Stimulated activated CD8-positive, alpha-beta memory T cell treated with anti-CD3 and anti-CD28 coated beads, Interleukin-15, amount 100 ng/mL, for 4 hours (primary cell): Measurements from ENCODE around the gene PHLPP1.

Experiments
- DNase-seq, 2 donors: peaks; one replicate each; pipeline ENCODE4 v3.0.0-alpha.2; 2020; ENCODE audit warnings: low read depth in 2 of 2

PHLPP1 gene

GRCh38 chr18:62741118-62741566, 25.8 kb downstream of the PHLPP1 start:
- no peak for DNase-seq

- DNase-seq = no peak
Observed at GRCh38 chr18:62741584-62741983, 26.2 kb downstream of the PHLPP1 start.

DNA sequence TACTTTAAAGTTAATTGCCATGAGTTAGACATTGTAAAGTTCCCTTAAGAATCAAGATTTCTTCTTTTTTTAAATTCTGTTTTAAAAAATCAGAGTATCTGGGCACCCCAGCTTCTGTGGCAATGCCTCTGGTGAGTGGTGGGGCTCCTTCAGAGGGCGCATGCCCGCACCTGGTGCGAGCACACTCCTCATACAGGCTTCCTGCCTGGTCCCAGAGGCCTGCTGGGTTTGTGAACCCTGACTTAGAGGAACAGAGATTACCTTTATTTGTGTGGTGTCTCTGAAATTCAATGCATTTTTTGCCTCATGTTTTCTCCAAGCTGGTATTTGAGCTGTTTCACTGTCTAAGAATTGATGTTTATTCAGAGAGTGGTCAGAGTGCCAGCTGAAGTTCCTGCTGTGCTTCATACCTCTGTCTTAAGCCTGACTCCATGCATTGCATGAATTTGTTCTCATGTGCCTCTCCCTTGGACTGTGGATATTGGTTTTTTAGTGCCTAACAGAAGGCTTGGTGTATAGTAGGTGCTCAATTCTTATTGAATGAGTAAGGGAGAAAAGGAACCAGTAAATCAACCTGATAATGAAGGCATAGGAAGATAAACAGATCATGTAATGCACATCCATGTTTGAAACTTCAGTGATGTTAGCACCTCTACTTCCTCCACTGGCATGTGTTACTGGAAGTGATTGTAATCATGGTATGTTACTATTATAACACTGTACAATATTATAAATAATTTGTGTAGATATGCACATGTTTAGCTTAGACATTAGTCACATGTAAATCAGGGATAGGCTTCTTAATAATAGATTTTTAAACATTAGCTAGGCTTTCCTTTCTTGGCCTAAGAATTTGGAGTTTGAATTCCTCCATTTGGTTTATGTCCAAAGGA, 29.0 kb downstream of the PHLPP1 start:
- no peak for DNase-seq

DNA sequence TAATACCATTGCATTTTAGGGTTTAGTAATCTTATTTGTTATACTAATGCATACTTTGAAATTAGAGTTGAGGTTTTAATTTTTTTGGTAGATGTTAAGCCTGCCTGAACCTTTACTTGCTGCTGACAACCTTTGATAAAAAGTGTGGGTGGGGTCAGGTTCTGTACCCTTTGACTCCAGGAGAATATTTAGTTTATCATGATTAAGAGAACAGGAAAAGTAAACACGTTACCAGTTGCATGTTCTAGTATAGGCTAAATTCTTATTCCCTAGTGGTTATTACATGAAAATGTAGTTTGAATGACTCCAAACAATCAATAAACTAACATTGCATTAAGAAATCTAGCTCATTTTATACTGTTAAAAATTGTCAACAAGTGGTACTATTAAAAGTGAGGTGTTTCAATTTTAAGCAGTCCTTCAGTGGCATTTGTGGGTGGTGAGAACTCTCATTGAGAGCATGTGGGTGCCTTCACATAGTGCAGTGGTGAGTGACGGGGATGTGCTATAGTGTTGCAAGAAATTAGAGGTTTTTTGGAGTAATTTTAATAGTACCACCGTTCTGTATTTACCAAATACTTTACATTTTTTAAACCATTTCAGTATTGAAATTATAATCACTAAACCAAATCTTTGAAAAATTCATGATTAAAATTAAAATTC, 29.9 kb downstream of the PHLPP1 start:
- DNase-seq = no peak

- DNase-seq = no peak
Observed at GRCh38 chr18:62749389-62749788, 34.0 kb downstream of the PHLPP1 start.

DNA sequence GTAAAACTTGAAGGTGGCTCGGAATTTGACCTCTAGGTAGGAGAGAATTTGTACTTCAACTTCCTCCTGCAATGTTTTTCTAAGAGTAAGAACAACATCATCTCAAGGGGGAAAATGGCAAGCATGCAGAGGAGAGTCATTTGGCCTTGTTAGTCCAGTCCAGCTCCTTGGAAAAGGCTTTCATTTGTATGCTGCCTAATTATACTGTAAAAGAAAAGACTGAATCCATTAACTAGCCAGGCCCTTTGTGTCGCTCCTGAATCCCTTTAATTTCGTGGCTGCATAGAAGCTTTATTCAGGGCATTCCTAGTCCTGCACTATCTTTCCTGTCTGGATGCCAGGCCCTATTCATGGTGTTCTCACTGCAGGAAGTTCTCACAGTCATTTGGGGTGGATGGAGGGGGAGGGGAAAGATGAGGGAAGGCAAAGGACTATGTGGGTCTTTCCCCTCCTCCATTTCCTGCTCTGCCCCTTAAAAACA, 36.0 kb downstream of the PHLPP1 start:
- no peak for DNase-seq

DNA sequence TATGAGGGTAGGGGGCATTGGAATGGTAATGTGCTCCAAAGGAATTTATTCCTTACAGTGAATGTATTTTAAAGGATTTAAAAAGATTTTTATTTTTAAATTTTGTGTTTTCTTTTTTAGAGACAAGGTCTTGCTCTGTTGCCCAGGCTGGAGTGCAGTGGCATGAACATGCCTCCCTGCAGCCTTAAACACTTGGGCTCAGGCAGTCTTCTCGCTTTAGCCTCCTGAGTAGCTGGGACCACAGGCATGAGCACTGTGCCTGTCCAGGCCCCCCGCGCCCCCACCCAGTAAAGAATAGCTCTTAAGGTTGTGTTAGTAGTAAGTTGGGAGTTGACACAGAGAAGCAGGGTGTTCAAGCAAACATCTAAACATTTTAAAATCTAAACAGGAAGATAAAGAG, 36.6 kb downstream of the PHLPP1 start:
- DNase-seq = no peak

DNA sequence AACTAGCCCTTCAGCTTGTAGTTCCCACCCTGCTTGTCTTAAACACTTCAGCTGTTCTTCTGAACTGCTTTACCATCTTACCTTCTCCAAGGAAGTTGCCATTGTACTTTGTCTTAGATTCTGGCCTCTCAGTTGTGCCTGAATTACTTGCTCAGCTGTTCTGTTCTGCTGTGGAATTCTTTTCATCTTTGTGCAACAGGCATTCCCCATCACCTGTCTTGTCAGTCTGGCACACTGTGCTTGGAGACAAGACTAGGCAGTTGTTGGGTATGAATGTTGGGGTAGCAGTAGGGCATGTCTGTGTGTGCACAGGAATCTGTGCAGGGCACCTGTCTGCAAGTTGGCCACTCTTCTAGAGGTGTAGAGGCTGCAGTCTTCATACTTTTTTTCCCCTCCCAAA, 38.7 kb downstream of the PHLPP1 start:
- DNase-seq = no peak

DNA sequence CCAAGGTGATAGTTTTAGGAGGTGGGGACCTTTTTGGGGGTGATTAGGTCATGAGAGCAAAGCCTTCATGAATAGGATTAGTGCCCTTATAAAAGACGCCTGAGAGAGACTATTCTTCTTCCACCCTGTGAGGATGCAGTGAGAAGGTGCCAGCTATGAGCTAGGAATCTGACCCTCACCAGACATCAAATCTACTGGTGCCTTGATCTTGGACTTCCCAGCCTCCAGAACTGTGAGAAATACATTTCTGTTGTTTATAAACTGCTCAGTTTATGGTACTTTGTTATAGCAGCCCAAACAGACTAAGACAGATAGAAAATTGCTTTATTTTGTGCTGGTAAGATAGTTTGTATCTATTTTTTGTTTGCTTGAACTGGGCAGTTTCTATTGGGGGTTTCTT, 40.1 kb downstream of the PHLPP1 start:
- no peak for DNase-seq

DNA sequence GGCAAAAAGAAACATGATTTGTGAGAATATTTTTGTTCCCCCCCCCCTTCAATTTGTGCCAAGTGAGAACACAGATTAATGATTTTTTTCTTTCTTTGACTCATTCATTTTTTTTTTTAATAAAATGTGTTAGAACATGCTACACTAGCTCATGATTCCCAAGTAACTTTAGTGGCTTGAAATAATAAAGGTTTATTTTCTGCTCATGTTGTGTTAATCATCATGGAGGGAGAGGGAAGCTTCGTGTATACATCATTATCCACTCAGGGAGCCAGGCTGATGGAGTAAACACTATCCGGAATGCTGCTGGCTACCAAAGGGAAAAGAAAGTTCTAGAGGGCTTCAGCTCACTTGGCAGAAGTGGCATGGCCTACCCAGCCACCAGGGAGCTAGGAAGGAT, 40.6 kb downstream of the PHLPP1 start:
- no peak for DNase-seq

DNA sequence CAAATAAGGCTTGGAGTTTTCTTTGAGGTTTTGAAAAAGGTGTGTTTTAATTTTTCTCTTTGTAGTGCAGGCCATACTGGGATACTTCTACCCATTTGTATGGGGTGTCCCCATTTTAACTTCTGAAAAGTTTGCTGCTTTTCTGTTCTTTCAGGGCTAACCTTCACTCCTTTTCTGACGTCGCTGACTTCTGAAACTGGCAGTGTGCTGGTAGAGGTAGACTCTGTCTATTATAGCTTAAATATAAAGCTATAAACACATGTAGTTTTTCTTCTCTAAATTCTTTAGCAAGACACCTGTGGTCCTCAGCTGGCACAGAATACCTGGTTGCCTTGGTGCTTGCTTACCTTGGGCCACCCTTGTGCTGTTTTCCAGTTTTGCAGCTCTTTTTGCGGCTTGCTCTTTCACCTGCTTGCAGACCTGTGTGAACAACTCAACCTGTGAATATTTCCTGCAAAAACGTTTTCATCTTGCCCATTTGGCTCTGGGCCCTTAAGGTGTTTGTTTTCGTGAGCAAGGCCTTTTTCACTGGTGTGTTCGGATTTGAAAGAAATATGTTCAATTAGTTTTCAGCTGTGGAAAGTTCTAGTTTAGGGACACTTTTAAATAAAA, 42.2 kb downstream of the PHLPP1 start:
- no peak for DNase-seq

GRCh38 chr18:62758591-62758990, 43.2 kb downstream of the PHLPP1 start:
- DNase-seq = no peak

GRCh38 chr18:62759704-62760402, 44.5 kb downstream of the PHLPP1 start:
- no peak for DNase-seq

DNA sequence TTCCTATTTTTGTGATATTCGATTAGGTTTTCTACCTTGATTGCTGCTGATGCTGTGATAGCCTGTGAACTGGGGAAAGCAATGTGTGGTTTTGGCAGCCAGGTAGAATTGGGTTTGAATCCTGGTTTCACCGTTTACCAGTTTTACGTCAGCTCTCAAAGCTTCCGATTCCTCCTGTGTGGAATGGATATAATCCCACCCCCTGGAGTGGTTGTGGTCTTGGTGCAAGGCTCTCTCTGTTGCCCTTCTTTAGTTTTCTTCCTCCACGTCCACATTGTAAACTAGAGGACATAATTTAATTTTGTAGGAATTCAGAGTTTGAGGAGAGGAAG, 45.0 kb downstream of the PHLPP1 start:
- DNase-seq = no peak

DNA sequence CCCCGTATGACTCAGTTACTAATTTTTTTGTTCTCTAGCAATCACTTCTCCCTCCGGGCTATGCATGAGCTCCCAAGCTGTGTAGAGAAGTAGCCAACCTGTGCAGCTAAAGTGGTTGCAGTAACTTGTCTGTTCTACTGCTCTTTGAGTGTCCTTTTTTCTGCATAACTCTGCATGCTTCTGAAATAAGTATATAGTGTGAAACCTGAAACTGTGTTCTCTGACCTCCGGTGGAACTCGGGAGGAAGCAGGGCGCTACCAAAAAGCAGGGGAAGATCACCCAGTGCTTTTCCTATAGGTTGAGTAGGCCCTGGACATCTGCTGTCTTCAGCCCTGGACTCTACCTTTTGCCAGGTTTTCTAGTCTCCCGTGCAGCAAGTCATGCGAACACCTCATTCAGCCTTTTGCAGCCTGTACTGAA, 47.8 kb downstream of the PHLPP1 start:
- no peak for DNase-seq

GRCh38 chr18:62766266-62766665, 50.9 kb downstream of the PHLPP1 start:
- no peak for DNase-seq

GRCh38 chr18:62767321-62767720, 52.0 kb downstream of the PHLPP1 start:
- no peak for DNase-seq

DNA sequence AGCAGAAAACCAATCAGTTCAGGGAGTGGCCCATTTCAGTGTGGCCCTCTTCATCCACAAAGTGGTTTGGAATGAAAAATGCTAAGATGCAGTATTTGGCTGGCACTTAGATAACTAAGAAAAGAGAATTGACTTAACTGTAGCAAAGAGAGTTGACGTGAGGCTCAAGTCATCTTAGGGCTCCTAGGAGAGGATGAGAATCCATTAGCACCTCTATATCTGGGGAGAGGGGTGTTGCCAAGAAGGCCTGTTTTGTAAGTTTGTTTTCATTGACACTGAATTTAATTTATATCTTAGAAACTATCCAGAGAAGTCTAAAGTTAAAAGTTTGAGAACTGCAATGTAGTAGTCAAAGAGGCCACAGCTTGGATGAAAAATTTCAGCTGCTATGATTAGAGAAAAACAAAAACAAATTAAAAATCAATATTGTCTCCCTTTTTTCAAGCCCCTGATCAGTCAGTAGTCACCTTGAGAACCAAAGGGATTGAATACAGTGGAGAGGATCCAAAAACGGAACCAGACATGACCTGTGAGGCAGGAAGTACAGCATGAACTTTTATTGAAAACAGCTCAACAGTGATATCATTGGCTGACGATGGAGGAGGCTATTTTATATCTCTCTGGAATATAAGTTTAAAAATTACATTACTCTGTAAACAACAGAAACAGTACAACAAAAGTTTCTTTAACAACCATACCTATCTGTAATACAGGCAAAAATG, 52.7 kb downstream of the PHLPP1 start:
- DNase-seq = no peak

DNA sequence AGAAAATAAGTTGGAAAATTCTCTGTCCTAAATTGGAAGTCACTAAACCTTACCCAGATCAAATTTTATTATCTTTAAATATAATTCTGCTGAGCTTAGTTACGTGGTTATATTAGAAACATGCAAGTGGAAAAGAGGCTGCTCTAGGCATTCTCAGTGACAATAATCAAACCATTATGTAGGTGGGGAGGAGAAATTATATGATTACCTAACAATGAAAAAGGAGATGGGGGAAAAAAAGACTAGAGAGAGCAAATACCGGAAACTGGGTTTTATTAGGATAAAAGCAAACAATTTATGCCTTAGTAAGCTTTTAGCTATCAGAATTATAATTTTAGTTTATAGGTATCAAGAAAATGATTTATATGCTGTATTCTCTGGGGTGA, 53.2 kb downstream of the PHLPP1 start:
- DNase-seq = no peak

- DNase-seq = no peak
Observed at GRCh38 chr18:62769216-62769615, 53.9 kb downstream of the PHLPP1 start.

DNA sequence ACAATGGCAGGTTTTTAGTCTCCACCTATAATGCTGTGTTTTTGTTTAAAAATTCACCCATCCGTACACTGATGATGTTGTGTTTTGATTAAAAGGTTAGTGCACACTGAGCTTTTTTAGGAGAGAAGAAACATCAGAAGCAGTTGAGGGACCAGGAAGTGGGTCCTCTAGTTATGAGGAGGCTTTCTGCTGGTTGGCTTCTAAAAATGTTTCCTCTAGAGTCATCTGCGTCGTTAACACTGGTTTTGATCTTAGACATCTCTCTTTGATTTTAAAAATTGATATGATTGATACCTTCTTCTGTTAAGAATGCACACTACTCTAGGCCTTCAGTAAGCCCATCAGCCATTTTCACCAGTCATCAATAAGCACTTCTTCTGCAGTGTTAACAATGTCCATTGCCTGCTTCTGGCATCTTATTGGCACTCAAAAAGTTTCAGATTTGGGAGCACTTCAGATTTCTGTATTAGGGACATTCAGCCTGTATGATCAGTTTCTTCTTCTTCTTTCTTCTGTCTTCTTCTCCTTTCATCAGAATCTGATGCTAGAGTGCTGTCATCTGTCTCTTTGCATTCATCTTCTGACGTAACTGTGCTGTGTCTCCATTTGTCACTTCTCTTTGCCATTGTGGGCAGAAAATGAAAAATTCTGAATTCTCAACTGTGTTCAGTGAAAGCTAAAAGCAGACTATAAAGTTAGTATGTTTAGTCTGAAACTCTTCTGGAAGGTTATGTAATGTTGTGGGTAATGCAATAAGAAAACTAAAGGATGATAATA, 56.3 kb downstream of the PHLPP1 start:
- no peak for DNase-seq
